Measurements from ENCODE around the gene ADAM15. TPM values are rescaled to one million over a fixed set of nuclear protein-coding genes. Genes with fewer than 3 reads are reported as not detected.

ADAM15 gene
- total RNA-seq, 2 experiments from 2014 or later: 31.6 to 32.5 TPM

- Mint-ChIP-seq H3K4me1 (peaks cover 69% of the 10 kb centered on the region), H3K27me3 (no peaks in the 10 kb centered on the region), H3K27ac (peak overlapping the region; percentile 6), H3K4me3 (peak overlapping the region; percentile 25), H3K36me3 (peaks cover 3% of the 10 kb centered on the region), H3K9me3 (no peaks in the 10 kb centered on the region)
- DNase-seq: no peak
Observed at GRCh38 chr1:155009742-155010141, 41.4 kb upstream of the ADAM15 start.

GRCh38 chr1:155010211-155010918 is 40.8 kb upstream of the ADAM15 start:
- Mint-ChIP-seq H3K9me3 (no peaks in the 10 kb centered on the region), H3K4me3 (peak overlapping the region; percentile 25), H3K36me3 (peaks cover 3% of the 10 kb centered on the region), H3K27me3 (no peaks in the 10 kb centered on the region), H3K4me1 (peaks cover 65% of the 10 kb centered on the region), H3K27ac (peak overlapping the region; percentile 36)
- DNase-seq: no peak

GRCh38 chr1:155011004-155011416 is 40.1 kb upstream of the ADAM15 start:
- H3K4me3 Mint-ChIP-seq: no peak overlapping the region
- H3K27ac Mint-ChIP-seq: no peak overlapping the region
- no peak for DNase-seq
- H3K27me3 Mint-ChIP-seq: peaks cover 5% of the 10 kb centered on the region
- H3K36me3 Mint-ChIP-seq: peaks cover 6% of the 10 kb centered on the region
- H3K4me1 Mint-ChIP-seq: peaks cover 65% of the 10 kb centered on the region
- H3K9me3 Mint-ChIP-seq: no peaks in the 10 kb centered on the region

GRCh38 chr1:155011437-155012025 is 39.6 kb upstream of the ADAM15 start:
- no peaks in the 10 kb centered on the region for H3K9me3 Mint-ChIP-seq
- DNase-seq: no peak

GRCh38 chr1:155012026-155012546 is 39.0 kb upstream of the ADAM15 start:
- no peak overlapping the region for H3K4me3 Mint-ChIP-seq
- H3K27ac Mint-ChIP-seq: no peak overlapping the region
- H3K9me3 Mint-ChIP-seq: no peaks in the 10 kb centered on the region
- H3K27me3 Mint-ChIP-seq: peaks cover 6% of the 10 kb centered on the region
- peaks cover 64% of the 10 kb centered on the region for H3K4me1 Mint-ChIP-seq
- no peak for DNase-seq
- peaks cover 4% of the 10 kb centered on the region for H3K36me3 Mint-ChIP-seq

More at GRCh38 chr1:155011437-155012025, 39.6 kb upstream of the ADAM15 start:
- Mint-ChIP-seq H3K4me1 (peaks cover 65% of the 10 kb centered on the region), H3K4me3 (no peak overlapping the region), H3K36me3 (peaks cover 4% of the 10 kb centered on the region), H3K27me3 (peaks cover 6% of the 10 kb centered on the region), H3K27ac (no peak overlapping the region)

- Mint-ChIP-seq H3K27me3 (peaks cover 6% of the 10 kb centered on the region), H3K4me1 (peaks cover 66% of the 10 kb centered on the region), H3K9me3 (no peaks in the 10 kb centered on the region), H3K4me3 (no peak overlapping the region), H3K36me3 (peaks cover 4% of the 10 kb centered on the region), H3K27ac (no peak overlapping the region)
- DNase-seq: no peak
Observed at GRCh38 chr1:155012776-155013602, 38.1 kb upstream of the ADAM15 start.

GRCh38 chr1:155013632-155014031 is 37.5 kb upstream of the ADAM15 start:
- no peak for DNase-seq
- Mint-ChIP-seq H3K27ac (no peak overlapping the region), H3K9me3 (no peaks in the 10 kb centered on the region), H3K4me1 (peaks cover 62% of the 10 kb centered on the region), H3K27me3 (peaks cover 6% of the 10 kb centered on the region), H3K36me3 (peaks cover 4% of the 10 kb centered on the region), H3K4me3 (no peak overlapping the region)

- H3K27me3 Mint-ChIP-seq: peaks cover 6% of the 10 kb centered on the region
- no peak overlapping the region for H3K27ac Mint-ChIP-seq
- H3K4me1 Mint-ChIP-seq: peaks cover 54% of the 10 kb centered on the region
- peaks cover 4% of the 10 kb centered on the region for H3K36me3 Mint-ChIP-seq
- no peak overlapping the region for H3K4me3 Mint-ChIP-seq
- no peaks in the 10 kb centered on the region for H3K9me3 Mint-ChIP-seq
- no peak for DNase-seq
Observed at GRCh38 chr1:155014709-155015508, 36.2 kb upstream of the ADAM15 start.

- Mint-ChIP-seq H3K9me3 (no peaks in the 10 kb centered on the region), H3K27ac (no peak overlapping the region), H3K27me3 (peaks cover 6% of the 10 kb centered on the region), H3K4me3 (no peak overlapping the region), H3K4me1 (peaks cover 46% of the 10 kb centered on the region), H3K36me3 (peaks cover 4% of the 10 kb centered on the region)
- DNase-seq: no peak
Observed at GRCh38 chr1:155015527-155016230, 35.4 kb upstream of the ADAM15 start.

GRCh38 chr1:155016231-155016831 is 34.8 kb upstream of the ADAM15 start:
- DNase-seq: no peak
- peaks cover 6% of the 10 kb centered on the region for H3K27me3 Mint-ChIP-seq
- H3K27ac Mint-ChIP-seq: peak overlapping the region; percentile 11
- H3K4me3 Mint-ChIP-seq: no peak overlapping the region
- H3K36me3 Mint-ChIP-seq: peaks cover 4% of the 10 kb centered on the region
- no peaks in the 10 kb centered on the region for H3K9me3 Mint-ChIP-seq
- peaks cover 40% of the 10 kb centered on the region for H3K4me1 Mint-ChIP-seq

GRCh38 chr1:155017041-155017945 is 33.8 kb upstream of the ADAM15 start:
- Mint-ChIP-seq H3K4me1 (peaks cover 36% of the 10 kb centered on the region), H3K27me3 (peaks cover 6% of the 10 kb centered on the region), H3K36me3 (peaks cover 4% of the 10 kb centered on the region), H3K4me3 (peak overlapping the region; percentile 57), H3K27ac (peak overlapping the region; percentile 13), H3K9me3 (no peaks in the 10 kb centered on the region)
- peak; percentile 93 for DNase-seq

GRCh38 chr1:155017946-155018316 is 33.2 kb upstream of the ADAM15 start:
- Mint-ChIP-seq H3K9me3 (no peaks in the 10 kb centered on the region), H3K36me3 (peaks cover 4% of the 10 kb centered on the region), H3K4me1 (peaks cover 30% of the 10 kb centered on the region), H3K4me3 (peak overlapping the region; percentile 57), H3K27me3 (peaks cover 6% of the 10 kb centered on the region), H3K27ac (no peak overlapping the region)
- no peak for DNase-seq
